Testis (tissue), 2 donors: ENCODE data around the gene ATP2B3.

Experiments
- POLR2A ChIP-seq: fragments of 450-650 bp; IDR thresholded peaks from one replicate; pipeline ENCODE4 v1.6.1; 2017; ENCODE audit warnings: antibody characterized with exemption, mild to moderate bottlenecking, moderate library complexity
- TF ChIP-seq, protein P1 (sequence below), 3 experiments: fragments of 450-650 bp in 2 of 3; fragments of 200-600 bp in 1 of 3; sonication (generic) in 1 of 3; IDR thresholded peaks; one replicate each; pipeline ENCODE4 v1.5.1; 2016 to 2019; ENCODE audit warnings: antibody characterized with exemption in 3 of 3, mild to moderate bottlenecking in 2 of 3, moderate library complexity in 1 of 3

GRCh38 chrX:153499341-153499740 lies 18.1 kb upstream of the ATP2B3 start:
- TF ChIP-seq POLR2A, result no peak
- TF ChIP-seq, protein P1, sequence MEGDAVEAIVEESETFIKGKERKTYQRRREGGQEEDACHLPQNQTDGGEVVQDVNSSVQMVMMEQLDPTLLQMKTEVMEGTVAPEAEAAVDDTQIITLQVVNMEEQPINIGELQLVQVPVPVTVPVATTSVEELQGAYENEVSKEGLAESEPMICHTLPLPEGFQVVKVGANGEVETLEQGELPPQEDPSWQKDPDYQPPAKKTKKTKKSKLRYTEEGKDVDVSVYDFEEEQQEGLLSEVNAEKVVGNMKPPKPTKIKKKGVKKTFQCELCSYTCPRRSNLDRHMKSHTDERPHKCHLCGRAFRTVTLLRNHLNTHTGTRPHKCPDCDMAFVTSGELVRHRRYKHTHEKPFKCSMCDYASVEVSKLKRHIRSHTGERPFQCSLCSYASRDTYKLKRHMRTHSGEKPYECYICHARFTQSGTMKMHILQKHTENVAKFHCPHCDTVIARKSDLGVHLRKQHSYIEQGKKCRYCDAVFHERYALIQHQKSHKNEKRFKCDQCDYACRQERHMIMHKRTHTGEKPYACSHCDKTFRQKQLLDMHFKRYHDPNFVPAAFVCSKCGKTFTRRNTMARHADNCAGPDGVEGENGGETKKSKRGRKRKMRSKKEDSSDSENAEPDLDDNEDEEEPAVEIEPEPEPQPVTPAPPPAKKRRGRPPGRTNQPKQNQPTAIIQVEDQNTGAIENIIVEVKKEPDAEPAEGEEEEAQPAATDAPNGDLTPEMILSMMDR (IDR thresholded peaks at IDR 0.05), result no peak
